Transverse colon (tissue), 4 donors: Measurements from ENCODE around the gene FBXO41.

Source experiments
- CTCF ChIP-seq, 5 experiments: fragments of 200-600 bp in 3 of 5; fragments of 450-650 bp in 2 of 5; sonication (generic) in 3 of 5; IDR thresholded peaks; 1 replicate in 2 of 5; 2 replicates in 3 of 5; pipeline ENCODE4 v1.5.1; 2016 to 2017; ENCODE audit warnings: antibody characterized with exemption in 5 of 5, inconsistent platforms in 3 of 5, mild to moderate bottlenecking in 2 of 5, moderate library complexity in 1 of 5
- EP300 ChIP-seq: sonication (generic); formaldehyde crosslinking; IDR thresholded peaks from one replicate; pipeline ENCODE4 v1.6.1; 2017; ENCODE audit warnings: antibody characterized with exemption, low read depth
- POLR2A ChIP-seq: fragments of 450-650 bp; IDR thresholded peaks from one replicate; pipeline ENCODE4 v1.6.1; 2016; ENCODE audit warnings: antibody characterized with exemption, mild to moderate bottlenecking, moderate library complexity
- POLR2AphosphoS5 ChIP-seq, 3 donors: sonication (generic); formaldehyde crosslinking; IDR thresholded peaks; one replicate each; pipeline ENCODE4 v1.6.1; 2016; ENCODE audit warnings: antibody characterized with exemption in 3 of 3

- TF ChIP-seq CTCF (IDR thresholded peaks at IDR 0.05) (no peak), EP300 (no peak), POLR2A (no peak), POLR2AphosphoS5 (IDR thresholded peaks at IDR 0.05) (no peak)
Observed at GRCh38 chr2:73264783-73265182, 19.5 kb downstream of the FBXO41 start.
